Measurements from ENCODE around the gene NUDCD3.

DNA sequence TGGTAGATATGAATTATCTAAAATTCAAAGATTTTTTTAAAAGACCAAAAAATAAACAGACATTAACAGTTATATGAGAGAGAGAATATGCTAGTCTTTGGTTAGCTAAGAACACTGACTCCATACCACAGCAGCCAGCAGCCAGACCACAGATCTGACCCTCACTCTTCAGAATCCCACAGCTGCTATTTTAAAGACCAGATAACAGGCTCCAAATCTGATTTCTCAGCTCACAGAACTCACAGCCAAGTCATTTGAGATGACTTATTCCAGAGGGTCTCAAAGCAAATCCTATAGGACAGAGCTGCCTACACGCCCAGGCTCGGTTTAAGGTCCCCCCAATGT lies 20.4 kb downstream of the NUDCD3 start:
- TF ChIP-seq, protein P1, sequence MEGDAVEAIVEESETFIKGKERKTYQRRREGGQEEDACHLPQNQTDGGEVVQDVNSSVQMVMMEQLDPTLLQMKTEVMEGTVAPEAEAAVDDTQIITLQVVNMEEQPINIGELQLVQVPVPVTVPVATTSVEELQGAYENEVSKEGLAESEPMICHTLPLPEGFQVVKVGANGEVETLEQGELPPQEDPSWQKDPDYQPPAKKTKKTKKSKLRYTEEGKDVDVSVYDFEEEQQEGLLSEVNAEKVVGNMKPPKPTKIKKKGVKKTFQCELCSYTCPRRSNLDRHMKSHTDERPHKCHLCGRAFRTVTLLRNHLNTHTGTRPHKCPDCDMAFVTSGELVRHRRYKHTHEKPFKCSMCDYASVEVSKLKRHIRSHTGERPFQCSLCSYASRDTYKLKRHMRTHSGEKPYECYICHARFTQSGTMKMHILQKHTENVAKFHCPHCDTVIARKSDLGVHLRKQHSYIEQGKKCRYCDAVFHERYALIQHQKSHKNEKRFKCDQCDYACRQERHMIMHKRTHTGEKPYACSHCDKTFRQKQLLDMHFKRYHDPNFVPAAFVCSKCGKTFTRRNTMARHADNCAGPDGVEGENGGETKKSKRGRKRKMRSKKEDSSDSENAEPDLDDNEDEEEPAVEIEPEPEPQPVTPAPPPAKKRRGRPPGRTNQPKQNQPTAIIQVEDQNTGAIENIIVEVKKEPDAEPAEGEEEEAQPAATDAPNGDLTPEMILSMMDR (IDR thresholded peaks at IDR 0.05), result no peak
- TF ChIP-seq, protein P2, sequence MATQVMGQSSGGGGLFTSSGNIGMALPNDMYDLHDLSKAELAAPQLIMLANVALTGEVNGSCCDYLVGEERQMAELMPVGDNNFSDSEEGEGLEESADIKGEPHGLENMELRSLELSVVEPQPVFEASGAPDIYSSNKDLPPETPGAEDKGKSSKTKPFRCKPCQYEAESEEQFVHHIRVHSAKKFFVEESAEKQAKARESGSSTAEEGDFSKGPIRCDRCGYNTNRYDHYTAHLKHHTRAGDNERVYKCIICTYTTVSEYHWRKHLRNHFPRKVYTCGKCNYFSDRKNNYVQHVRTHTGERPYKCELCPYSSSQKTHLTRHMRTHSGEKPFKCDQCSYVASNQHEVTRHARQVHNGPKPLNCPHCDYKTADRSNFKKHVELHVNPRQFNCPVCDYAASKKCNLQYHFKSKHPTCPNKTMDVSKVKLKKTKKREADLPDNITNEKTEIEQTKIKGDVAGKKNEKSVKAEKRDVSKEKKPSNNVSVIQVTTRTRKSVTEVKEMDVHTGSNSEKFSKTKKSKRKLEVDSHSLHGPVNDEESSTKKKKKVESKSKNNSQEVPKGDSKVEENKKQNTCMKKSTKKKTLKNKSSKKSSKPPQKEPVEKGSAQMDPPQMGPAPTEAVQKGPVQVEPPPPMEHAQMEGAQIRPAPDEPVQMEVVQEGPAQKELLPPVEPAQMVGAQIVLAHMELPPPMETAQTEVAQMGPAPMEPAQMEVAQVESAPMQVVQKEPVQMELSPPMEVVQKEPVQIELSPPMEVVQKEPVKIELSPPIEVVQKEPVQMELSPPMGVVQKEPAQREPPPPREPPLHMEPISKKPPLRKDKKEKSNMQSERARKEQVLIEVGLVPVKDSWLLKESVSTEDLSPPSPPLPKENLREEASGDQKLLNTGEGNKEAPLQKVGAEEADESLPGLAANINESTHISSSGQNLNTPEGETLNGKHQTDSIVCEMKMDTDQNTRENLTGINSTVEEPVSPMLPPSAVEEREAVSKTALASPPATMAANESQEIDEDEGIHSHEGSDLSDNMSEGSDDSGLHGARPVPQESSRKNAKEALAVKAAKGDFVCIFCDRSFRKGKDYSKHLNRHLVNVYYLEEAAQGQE (IDR thresholded peaks at IDR 0.05; ENCODE audit: insufficient read depth in 1 of 2, low read depth in 2 of 2, low read length in 1 of 2), result no peak
- TF ChIP-seq POLR2AphosphoS5 (IDR thresholded peaks at IDR 0.05; ENCODE audit: low read depth, low read length), result no peak
- TF ChIP-seq TCF7L2 (IDR thresholded peaks at IDR 0.05; ENCODE audit: low read depth, low read length), result no peak
